ENCODE results near the gene GRHL3. TPM values are rescaled to one million over a fixed set of nuclear protein-coding genes. Genes with fewer than 3 reads are reported as not detected.

GRHL3 gene
- total RNA-seq, 2 experiments from 2014 or later, result not detected

DNA sequence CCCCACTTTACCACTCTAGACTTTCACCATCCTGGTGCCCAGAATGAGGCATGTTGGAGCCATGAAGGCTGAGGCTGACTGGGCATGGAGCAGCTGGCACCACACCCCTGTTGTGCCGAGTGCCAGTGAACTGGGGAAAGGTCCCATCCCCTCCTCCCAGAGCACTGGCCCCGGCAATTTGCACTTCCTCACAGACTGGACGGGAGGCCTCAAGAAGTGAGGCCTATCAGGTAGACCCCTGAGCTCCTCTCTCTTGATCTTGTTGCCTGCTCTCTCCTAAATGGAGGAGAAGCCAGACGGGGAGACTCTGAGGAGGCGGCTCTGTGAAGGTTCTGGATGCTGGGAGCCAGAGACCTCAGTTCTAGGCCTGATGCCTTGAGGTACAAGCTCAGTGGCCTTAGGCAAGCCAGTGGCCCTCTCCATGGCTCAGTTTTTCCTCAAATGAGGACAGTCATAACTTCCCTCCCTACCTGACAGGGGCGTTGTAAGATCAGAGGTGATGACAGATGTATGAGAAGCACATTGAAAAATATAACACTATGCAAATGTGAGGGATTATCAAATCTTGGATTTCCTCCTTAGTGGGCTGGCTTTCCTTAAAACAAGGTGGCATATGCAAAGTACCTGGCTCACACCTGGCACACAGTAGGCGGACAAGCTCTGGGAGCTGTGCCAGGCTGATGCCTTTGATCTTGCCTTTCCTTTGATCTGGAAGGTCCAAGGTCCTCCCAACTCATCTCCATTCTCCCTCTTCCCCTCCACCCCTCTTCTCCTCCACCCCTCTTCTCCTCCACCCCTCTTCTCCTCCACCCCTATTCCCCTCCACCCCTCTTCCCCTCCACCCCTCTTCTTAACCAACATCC lies 6.7 kb downstream of the GRHL3 start:
- intact Hi-C loops (cut with micrococcal nuclease), result no loop called here

DNA sequence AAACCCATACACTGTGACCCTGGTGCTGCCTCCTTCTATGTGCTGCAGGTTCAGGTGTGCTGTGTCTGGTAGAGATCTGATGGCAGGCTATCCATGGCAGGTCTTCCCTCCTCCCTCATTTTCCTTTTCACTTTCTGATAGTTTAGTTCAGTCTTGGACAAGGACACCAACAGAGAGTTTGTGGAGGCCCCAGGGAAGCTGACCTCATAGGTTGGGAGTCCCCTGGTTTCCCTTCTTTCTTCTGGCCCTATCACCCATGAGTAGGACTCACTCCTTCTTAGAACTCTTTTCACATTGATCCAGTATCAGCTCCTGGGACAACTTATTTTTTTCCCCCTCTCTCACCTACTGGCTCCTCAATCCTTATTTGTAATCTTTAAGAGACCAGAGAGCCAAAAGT lies 8.3 kb downstream of the GRHL3 start:
- Mint-ChIP-seq H3K27ac (no peak overlapping the region), H3K4me1 (ENCODE audit: low read depth) (peaks cover 4% of the 10 kb centered on the region), H3K27me3 (peaks cover 47% of the 10 kb centered on the region), H3K36me3 (ENCODE audit: low read depth) (no peaks in the 10 kb centered on the region), H3K4me3 (no peak overlapping the region), H3K9me3 (no peaks in the 10 kb centered on the region)
- TF ChIP-seq, protein P1, sequence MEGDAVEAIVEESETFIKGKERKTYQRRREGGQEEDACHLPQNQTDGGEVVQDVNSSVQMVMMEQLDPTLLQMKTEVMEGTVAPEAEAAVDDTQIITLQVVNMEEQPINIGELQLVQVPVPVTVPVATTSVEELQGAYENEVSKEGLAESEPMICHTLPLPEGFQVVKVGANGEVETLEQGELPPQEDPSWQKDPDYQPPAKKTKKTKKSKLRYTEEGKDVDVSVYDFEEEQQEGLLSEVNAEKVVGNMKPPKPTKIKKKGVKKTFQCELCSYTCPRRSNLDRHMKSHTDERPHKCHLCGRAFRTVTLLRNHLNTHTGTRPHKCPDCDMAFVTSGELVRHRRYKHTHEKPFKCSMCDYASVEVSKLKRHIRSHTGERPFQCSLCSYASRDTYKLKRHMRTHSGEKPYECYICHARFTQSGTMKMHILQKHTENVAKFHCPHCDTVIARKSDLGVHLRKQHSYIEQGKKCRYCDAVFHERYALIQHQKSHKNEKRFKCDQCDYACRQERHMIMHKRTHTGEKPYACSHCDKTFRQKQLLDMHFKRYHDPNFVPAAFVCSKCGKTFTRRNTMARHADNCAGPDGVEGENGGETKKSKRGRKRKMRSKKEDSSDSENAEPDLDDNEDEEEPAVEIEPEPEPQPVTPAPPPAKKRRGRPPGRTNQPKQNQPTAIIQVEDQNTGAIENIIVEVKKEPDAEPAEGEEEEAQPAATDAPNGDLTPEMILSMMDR (IDR thresholded peaks at IDR 0.05), result no peak
- POLR2A ChIA-PET, result no interaction called here
- no peak for ATAC-seq
- CTCF ChIA-PET, result no interaction called here
- no peak for DNase-seq
- intact Hi-C loops (cut with micrococcal nuclease), result no loop called here

More for the DNA sequence above, 6.7 kb downstream of the GRHL3 start:
- H3K9me3 Mint-ChIP-seq, result no peaks in the 10 kb centered on the region
- H3K4me1 Mint-ChIP-seq (ENCODE audit: low read depth), result peaks cover 15% of the 10 kb centered on the region
- ATAC-seq (no peak), DNase-seq (no peak)
- H3K27ac Mint-ChIP-seq, result no peak overlapping the region
- POLR2A ChIA-PET, result interaction anchor here (2.2 kb wide), 1 partner anchor 59 kb away, joined by 6 read pairs; no protein-coding TSS in a partner anchor
- H3K4me3 Mint-ChIP-seq, result no peak overlapping the region
- CTCF ChIA-PET, result interaction anchor here (1.4 kb wide), 1 partner anchor 65 kb away, joined by 7 read pairs; no protein-coding TSS in a partner anchor
- TF ChIP-seq, protein P1 (IDR thresholded peaks at IDR 0.05), result no peak
- H3K27me3 Mint-ChIP-seq, result peaks cover 49% of the 10 kb centered on the region
- H3K36me3 Mint-ChIP-seq (ENCODE audit: low read depth), result no peaks in the 10 kb centered on the region

DNA sequence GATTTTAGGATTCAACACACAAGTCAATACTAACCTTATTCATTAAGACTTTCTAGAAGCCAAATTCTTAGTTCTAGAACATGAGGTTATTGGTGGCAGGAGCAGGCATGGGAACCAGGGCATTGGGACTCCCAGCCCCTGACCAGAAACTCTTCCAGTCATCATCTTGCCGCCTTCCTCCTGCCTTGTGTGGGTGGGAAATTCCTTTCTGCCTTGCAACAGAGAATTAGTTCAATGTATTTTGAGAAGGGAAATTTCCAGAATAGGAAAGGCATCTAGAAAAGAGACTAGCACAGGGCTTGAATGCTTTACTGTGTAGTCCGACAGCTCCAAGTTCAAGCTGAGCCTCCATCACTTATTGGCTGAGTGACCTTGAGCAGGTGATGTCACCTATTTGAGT lies 8.7 kb downstream of the GRHL3 start:
- peaks cover under 1% of the 10 kb centered on the region for H3K4me1 Mint-ChIP-seq (ENCODE audit: low read depth)
- ATAC-seq (no peak), DNase-seq (no peak)
- no peak overlapping the region for H3K4me3 Mint-ChIP-seq
- intact Hi-C loops (cut with micrococcal nuclease), result no loop called here
- TF ChIP-seq, protein P1 (IDR thresholded peaks at IDR 0.05), result no peak
- H3K27ac Mint-ChIP-seq, result no peak overlapping the region
- H3K9me3 Mint-ChIP-seq, result no peaks in the 10 kb centered on the region
- POLR2A ChIA-PET, result no interaction called here
- CTCF ChIA-PET, result no interaction called here
- peaks cover 43% of the 10 kb centered on the region for H3K27me3 Mint-ChIP-seq
- no peaks in the 10 kb centered on the region for H3K36me3 Mint-ChIP-seq (ENCODE audit: low read depth)

DNA sequence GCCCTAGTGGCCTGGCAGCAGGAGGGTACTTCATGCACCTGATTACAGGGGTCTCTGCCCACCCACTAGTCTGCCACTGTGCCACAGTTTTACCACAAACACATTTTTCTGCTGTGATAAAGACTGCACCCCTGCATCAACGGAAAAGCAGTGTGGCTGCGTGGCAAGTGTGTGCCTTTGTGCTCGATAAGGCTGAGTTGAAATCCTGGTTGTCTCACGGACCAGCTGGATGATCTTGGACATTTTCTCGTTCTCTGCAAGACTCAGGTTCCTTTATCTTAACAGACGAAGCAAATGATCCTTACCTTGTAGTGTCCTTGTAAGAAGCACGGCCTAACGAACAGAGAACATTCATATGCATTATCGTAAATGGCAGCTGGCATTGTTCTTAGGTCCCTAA lies 10.2 kb downstream of the GRHL3 start:
- intact Hi-C loops (cut with micrococcal nuclease), result no loop called here
- POLR2A ChIA-PET, result interaction anchor here (0.6 kb wide), 1 partner anchor 1045 kb away, joined by 3 read pairs; no protein-coding TSS in a partner anchor
- no peaks in the 10 kb centered on the region for H3K9me3 Mint-ChIP-seq
- no peak overlapping the region for H3K27ac Mint-ChIP-seq
- H3K36me3 Mint-ChIP-seq (ENCODE audit: low read depth), result no peaks in the 10 kb centered on the region
- CTCF ChIA-PET, result interaction anchor here (1.0 to 1.8 kb wide), 2 partner anchors 10 to 55 kb away, joined by 4 read pairs; partner anchors contain the start of gene GRHL3
- ATAC-seq, result no peak
- H3K4me1 Mint-ChIP-seq (ENCODE audit: low read depth), result no peaks in the 10 kb centered on the region
- no peak overlapping the region for H3K4me3 Mint-ChIP-seq
- peaks cover 34% of the 10 kb centered on the region for H3K27me3 Mint-ChIP-seq
- TF ChIP-seq, protein P1 (IDR thresholded peaks at IDR 0.05), result no peak
- DNase-seq, result no peak

Data from activated CD8-positive, alpha-beta T cell treated with anti-CD3 and anti-CD28 coated beads for 36 hours (primary cell).